ENCODE data around the gene EFCAB14.

DNA sequence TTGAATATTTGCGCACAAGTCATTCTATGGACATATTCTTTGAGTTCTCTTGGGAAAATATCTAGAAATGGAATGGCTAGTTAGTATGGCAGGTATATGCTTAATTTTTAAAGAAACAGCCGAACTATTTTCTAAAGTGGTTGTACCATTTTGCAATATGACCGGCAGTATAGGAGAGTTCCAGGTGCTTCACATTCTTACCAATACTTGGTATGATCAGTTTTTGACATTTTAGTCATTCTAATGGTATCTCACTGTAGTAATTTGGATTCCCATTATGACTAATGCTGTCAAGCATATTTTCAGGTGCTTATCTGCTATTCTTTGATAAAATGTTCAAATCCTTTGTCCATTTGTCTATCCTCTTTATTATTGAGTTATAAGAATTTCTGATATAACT lies 71.3 kb downstream of the EFCAB14 start:
- TF ChIP-seq, protein P1, sequence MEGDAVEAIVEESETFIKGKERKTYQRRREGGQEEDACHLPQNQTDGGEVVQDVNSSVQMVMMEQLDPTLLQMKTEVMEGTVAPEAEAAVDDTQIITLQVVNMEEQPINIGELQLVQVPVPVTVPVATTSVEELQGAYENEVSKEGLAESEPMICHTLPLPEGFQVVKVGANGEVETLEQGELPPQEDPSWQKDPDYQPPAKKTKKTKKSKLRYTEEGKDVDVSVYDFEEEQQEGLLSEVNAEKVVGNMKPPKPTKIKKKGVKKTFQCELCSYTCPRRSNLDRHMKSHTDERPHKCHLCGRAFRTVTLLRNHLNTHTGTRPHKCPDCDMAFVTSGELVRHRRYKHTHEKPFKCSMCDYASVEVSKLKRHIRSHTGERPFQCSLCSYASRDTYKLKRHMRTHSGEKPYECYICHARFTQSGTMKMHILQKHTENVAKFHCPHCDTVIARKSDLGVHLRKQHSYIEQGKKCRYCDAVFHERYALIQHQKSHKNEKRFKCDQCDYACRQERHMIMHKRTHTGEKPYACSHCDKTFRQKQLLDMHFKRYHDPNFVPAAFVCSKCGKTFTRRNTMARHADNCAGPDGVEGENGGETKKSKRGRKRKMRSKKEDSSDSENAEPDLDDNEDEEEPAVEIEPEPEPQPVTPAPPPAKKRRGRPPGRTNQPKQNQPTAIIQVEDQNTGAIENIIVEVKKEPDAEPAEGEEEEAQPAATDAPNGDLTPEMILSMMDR (conservative IDR thresholded peaks at IDR 0.05; ENCODE audit: low read depth, low read length), result no peak
- TF ChIP-seq MAZ (IDR thresholded peaks at IDR 0.05; ENCODE audit: borderline replicate concordance, low read depth, low read length), result no peak

All from IMR-90 (cell line).